ENCODE data around the gene PPP1R1A.
A peak's percentile ranks its signal among the peaks of the same experiment; 100 is the strongest.

PPP1R1A gene

DNA sequence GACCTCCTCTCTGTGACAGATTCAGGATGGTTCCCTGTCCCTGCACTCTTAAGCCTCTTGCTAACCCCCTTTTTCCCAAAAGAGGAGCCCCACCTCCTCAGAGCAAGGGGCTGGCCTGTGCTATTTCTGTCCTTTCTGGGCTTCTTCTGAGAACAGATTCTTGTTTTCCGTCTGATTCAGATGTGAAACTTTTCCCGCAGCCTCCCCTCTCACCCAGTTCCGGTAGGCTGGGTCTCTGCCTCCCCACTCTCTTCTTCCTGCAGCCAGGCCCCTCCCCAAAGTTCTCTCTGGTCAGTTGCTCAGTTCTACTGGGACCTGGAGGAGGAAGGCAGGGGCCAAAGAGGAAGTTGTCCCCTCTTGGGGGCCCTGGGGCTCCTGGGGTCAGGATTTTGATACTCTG, 27.3 kb downstream of the PPP1R1A start:
- Histone ChIP-seq H3K27me3 (ENCODE audit: insufficient read depth, poor library complexity, severe bottlenecking) (peaks cover 13% of the 10 kb centered on the region), H3K4me3 (ENCODE audit: severe bottlenecking) (no peak overlapping the region), H3K27ac (ENCODE audit: poor library complexity, severe bottlenecking) (no peak overlapping the region), H3K9me3 (ENCODE audit: severe bottlenecking) (no peaks in the 10 kb centered on the region), H3K36me3 (ENCODE audit: low read depth) (no peaks in the 10 kb centered on the region), H3K4me1 (ENCODE audit: insufficient read depth, poor library complexity, severe bottlenecking) (no peaks in the 10 kb centered on the region)
- no peak for DNase-seq (ENCODE audit: low spot score)
- TF ChIP-seq, protein P1, sequence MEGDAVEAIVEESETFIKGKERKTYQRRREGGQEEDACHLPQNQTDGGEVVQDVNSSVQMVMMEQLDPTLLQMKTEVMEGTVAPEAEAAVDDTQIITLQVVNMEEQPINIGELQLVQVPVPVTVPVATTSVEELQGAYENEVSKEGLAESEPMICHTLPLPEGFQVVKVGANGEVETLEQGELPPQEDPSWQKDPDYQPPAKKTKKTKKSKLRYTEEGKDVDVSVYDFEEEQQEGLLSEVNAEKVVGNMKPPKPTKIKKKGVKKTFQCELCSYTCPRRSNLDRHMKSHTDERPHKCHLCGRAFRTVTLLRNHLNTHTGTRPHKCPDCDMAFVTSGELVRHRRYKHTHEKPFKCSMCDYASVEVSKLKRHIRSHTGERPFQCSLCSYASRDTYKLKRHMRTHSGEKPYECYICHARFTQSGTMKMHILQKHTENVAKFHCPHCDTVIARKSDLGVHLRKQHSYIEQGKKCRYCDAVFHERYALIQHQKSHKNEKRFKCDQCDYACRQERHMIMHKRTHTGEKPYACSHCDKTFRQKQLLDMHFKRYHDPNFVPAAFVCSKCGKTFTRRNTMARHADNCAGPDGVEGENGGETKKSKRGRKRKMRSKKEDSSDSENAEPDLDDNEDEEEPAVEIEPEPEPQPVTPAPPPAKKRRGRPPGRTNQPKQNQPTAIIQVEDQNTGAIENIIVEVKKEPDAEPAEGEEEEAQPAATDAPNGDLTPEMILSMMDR (IDR thresholded peaks at IDR 0.05; ENCODE audit: poor library complexity, severe bottlenecking): no peak
- no peak for ATAC-seq (ENCODE audit: low read depth)

DNA sequence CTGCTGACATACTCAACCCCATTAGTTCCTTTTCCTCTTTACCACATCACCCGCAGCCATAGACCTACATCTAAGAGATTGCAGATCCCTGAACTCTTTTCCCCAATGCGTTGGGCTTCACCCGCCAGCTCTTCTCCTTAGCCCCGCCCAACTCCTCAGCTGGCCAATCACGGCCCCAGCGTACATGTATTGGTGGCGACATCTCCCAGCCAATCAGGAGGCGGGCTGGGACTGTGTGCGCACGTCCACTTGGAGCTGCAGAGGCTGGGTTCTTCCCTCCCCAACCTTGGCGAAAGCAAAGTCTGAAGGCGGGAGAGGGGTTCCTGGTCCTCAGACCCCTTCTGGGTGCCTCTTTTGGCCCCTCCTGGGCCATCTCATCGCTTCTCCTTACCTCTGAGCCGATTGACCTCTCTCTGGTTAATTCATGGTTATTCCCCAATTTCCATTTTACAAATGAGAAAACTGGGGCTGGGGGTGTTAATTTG, 28.0 kb downstream of the PPP1R1A start:
- H3K4me3 ChIP-seq (ENCODE audit: severe bottlenecking): no peak overlapping the region

DNA sequence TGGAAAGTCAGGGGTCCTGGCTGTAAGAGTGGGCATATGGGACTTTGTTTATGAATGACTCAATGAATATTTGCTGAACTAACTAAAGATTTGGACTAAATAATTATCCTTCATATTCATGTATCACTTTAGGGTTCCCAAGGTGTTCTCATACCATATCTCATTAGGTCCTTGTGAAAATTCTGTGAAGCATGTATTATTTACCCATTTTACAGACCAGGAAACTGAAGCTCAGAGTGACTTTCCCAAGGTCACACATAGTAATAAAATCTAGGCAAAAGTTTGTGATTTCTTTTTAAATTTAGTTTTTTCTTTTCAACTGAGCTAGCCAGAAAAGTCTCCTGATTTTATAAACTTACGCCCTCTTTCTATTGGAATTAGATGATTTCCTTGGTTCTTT, 29.7 kb downstream of the PPP1R1A start:
- TF ChIP-seq, protein P1 (IDR thresholded peaks at IDR 0.05; ENCODE audit: poor library complexity, severe bottlenecking): no peak
- Histone ChIP-seq H3K36me3 (ENCODE audit: low read depth) (no peaks in the 10 kb centered on the region), H3K27me3 (ENCODE audit: insufficient read depth, poor library complexity, severe bottlenecking) (peaks cover 17% of the 10 kb centered on the region), H3K9me3 (ENCODE audit: severe bottlenecking) (no peaks in the 10 kb centered on the region), H3K4me3 (ENCODE audit: severe bottlenecking) (no peak overlapping the region), H3K27ac (ENCODE audit: poor library complexity, severe bottlenecking) (no peak overlapping the region), H3K4me1 (ENCODE audit: insufficient read depth, poor library complexity, severe bottlenecking) (no peaks in the 10 kb centered on the region)
- DNase-seq (ENCODE audit: low spot score) (no peak), ATAC-seq (ENCODE audit: low read depth) (no peak)

More for the DNA sequence above, 28.0 kb downstream of the PPP1R1A start:
- TF ChIP-seq, protein P1 (IDR thresholded peaks at IDR 0.05; ENCODE audit: poor library complexity, severe bottlenecking): no peak
- Histone ChIP-seq H3K9me3 (ENCODE audit: severe bottlenecking) (no peaks in the 10 kb centered on the region), H3K36me3 (ENCODE audit: low read depth) (no peaks in the 10 kb centered on the region), H3K27me3 (ENCODE audit: insufficient read depth, poor library complexity, severe bottlenecking) (peaks cover 17% of the 10 kb centered on the region), H3K27ac (ENCODE audit: poor library complexity, severe bottlenecking) (no peak overlapping the region), H3K4me1 (ENCODE audit: insufficient read depth, poor library complexity, severe bottlenecking) (no peaks in the 10 kb centered on the region)
- DNase-seq (ENCODE audit: low spot score) (no peak), ATAC-seq (ENCODE audit: low read depth) (peak; percentile 90)

DNA sequence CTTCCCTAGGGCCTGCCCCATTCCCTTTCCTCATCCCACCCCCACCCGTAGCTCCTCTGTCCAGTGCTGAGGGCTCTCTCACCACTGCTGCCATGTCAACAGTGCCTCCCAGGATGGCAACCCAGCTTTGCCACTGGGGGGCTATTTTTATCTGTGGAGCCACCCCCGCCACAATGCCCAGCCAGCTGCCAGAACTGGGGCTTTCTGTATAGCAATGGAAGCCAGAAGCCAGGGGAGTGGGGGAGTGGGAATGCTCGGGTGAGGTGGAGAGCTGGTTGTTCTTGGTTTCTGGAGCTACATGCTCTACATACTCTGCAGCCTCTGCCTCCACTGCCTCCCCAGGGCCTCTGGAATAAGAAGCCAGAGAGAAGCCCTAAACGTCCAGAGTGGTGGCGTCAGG, 30.1 kb downstream of the PPP1R1A start:
- no peaks in the 10 kb centered on the region for H3K4me1 ChIP-seq (ENCODE audit: insufficient read depth, poor library complexity, severe bottlenecking)
- H3K27me3 ChIP-seq (ENCODE audit: insufficient read depth, poor library complexity, severe bottlenecking): peaks cover 21% of the 10 kb centered on the region
- no peak overlapping the region for H3K27ac ChIP-seq (ENCODE audit: poor library complexity, severe bottlenecking)
- TF ChIP-seq, protein P1 (IDR thresholded peaks at IDR 0.05; ENCODE audit: poor library complexity, severe bottlenecking): no peak
- H3K36me3 ChIP-seq (ENCODE audit: low read depth): no peaks in the 10 kb centered on the region
- DNase-seq (ENCODE audit: low spot score) (no peak), ATAC-seq (ENCODE audit: low read depth) (no peak)
- H3K4me3 ChIP-seq (ENCODE audit: severe bottlenecking): no peak overlapping the region
- H3K9me3 ChIP-seq (ENCODE audit: severe bottlenecking): no peaks in the 10 kb centered on the region

DNA sequence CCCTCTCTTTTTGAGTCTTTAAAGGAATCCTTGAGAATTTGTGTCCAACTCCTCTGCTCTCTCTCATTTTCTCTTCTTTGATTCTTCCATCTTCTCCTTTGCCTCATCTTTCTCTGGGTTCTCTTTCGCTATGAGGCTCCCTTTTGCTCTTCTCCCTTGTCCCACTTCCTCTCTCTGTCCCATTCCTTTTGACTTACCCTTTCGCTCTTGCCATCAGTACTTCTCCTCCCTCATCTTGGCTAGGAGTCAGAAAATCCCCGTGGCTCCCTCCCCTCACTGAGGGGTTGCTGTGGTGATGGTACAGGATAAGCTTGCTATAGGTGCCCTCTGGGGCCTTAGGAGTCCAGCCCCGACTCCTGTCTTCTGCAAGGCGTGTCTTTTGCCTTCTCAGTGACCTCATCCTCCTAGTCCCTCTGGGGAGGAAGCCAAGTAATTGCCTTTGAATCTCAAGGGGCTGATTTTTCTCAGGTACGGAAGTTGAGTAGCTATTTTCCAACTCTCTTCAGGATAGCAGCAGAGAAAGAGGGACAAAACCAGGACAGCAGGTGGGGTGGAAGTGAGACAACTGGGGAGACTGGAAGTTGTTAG, 32.7 kb downstream of the PPP1R1A start:
- no peak for DNase-seq (ENCODE audit: low spot score)
- H3K27ac ChIP-seq (ENCODE audit: poor library complexity, severe bottlenecking): no peak overlapping the region
- no peak overlapping the region for H3K4me3 ChIP-seq (ENCODE audit: severe bottlenecking)
- H3K36me3 ChIP-seq (ENCODE audit: low read depth): no peaks in the 10 kb centered on the region
- peaks cover 41% of the 10 kb centered on the region for H3K27me3 ChIP-seq (ENCODE audit: insufficient read depth, poor library complexity, severe bottlenecking)
- no peaks in the 10 kb centered on the region for H3K9me3 ChIP-seq (ENCODE audit: severe bottlenecking)
- TF ChIP-seq, protein P1 (IDR thresholded peaks at IDR 0.05; ENCODE audit: poor library complexity, severe bottlenecking): no peak
- no peaks in the 10 kb centered on the region for H3K4me1 ChIP-seq (ENCODE audit: insufficient read depth, poor library complexity, severe bottlenecking)
- no peak for ATAC-seq (ENCODE audit: low read depth)

Measured in RWPE2 (cell line).